ENCODE results near the gene NUP93. TPM values are rescaled to one million over a fixed set of nuclear protein-coding genes. Genes with fewer than 3 reads are reported as not detected.
A peak's percentile ranks its signal among the peaks of the same experiment; 100 is the strongest.

NUP93 gene
- total and polyA plus RNA-seq, 2 of the 8 experiments (the other 6 are each of a cell fraction or from before 2014, with no cell fraction given), result 147 to 201 TPM

GRCh38 chr16:56743840-56744239, 13.9 kb downstream of the NUP93 start:
- TF ChIP-seq MAX (IDR thresholded peaks at IDR 0.05) (no peak), CREB1 (IDR thresholded peaks at IDR 0.05) (0 out of 2 replicates have a peak, but pooled peaks have one; percentile 9), EP300 (IDR thresholded peaks at IDR 0.05; ENCODE audit: borderline replicate concordance in 1 of 2, low read depth in 2 of 2, low read length in 2 of 2) (no peak)
- no peak overlapping the region for H2BK5ac ChIP-seq (ENCODE audit: low read depth, low read length)
- H3K56ac ChIP-seq (replicated peaks; ENCODE audit: insufficient read length, low read depth, low read length), result no peak overlapping the region
- no peak for FAIRE-seq
- no peak overlapping the region for H3K4me3 ChIP-seq (ENCODE audit: extremely low read depth in 1 of 4, insufficient read depth in 2 of 4, low read depth in 3 of 4, low read length in 4 of 4)
- H2BK12ac ChIP-seq (ENCODE audit: low read depth, low read length), result no peak overlapping the region
- H2BK120ac ChIP-seq (replicated peaks; ENCODE audit: low read depth, low read length), result no peak overlapping the region
- H3K9ac ChIP-seq (replicated peaks in 1 of 4; ENCODE audit: extremely low read depth in 1 of 4, low read depth in 3 of 4, low read length in 3 of 4), result no peak overlapping the region
- H3K4ac ChIP-seq (replicated peaks; ENCODE audit: insufficient read length, low read depth, low read length), result no peak overlapping the region
- H3K4me2 ChIP-seq (ENCODE audit: insufficient read depth in 1 of 2, low read depth in 2 of 2, low read length in 2 of 2), result no peak overlapping the region; a peak in 1 of 4 replicates
- POLR2A ChIA-PET (ENCODE audit: partially characterized antibody), result interaction anchor here (1.1 kb wide), 1 partner anchor 226 kb away, joined by 3 read pairs; no protein-coding TSS in a partner anchor
- no peak overlapping the region for H4K8ac ChIP-seq (ENCODE audit: extremely low read depth, insufficient read depth, low read length)
- WGBS, 2 experiments (ENCODE audit: extremely low coverage in 1 of 2, insufficient coverage in 1 of 2, insufficient read length in 1 of 2, insufficient replicate concordance in 2 of 2, low coverage in 1 of 2, low lambda C conversion rate in 2 of 2, missing lambda C conversion rate in 1 of 2), result 89% methylated on average over 4 of the region's 4 CpGs; no CpG with 5 or more reads in 1 of the 2 experiments
- no peaks in the 10 kb centered on the region for H3K23me2 ChIP-seq (ENCODE audit: low read depth, low read length)
- no peak overlapping the region for H2AK5ac ChIP-seq (ENCODE audit: low read depth, low read length)
- H3K27ac ChIP-seq (ENCODE audit: low read depth, low read length), result no peak overlapping the region
- H2BK15ac ChIP-seq (ENCODE audit: low read length), result no peak overlapping the region
- peaks cover 21% of the 10 kb centered on the region for H3K79me1 ChIP-seq (ENCODE audit: low read depth, low read length)
- H4K5ac ChIP-seq (ENCODE audit: insufficient read length, low read depth, low read length), result no peak overlapping the region
- peaks cover 18 to 27% of the 10 kb centered on the region in 2 experiments for H4K20me1 ChIP-seq (replicated peaks in 1 of 2; ENCODE audit: control insufficient read depth in 1 of 2, insufficient read depth in 2 of 2, low read length in 2 of 2)
- peaks cover 5 to 76% of the 10 kb centered on the region in 2 experiments; a peak in 3 of 4 replicates for H3K79me2 ChIP-seq (ENCODE audit: control insufficient read depth in 1 of 2, insufficient read depth in 2 of 2, low read length in 2 of 2)
- H3K36me3 ChIP-seq (ENCODE audit: control insufficient read depth in 2 of 4, insufficient read depth in 4 of 4, low read length in 3 of 4), result peaks cover under 1 to 6% (median 2%) of the 10 kb centered on the region in 4 experiments; a peak in 3 of 8 replicates
- DNase-seq (ENCODE audit: low read depth in 1 of 2, low spot score in 2 of 2), result no peak
- no peaks in the 10 kb centered on the region for H3K27me3 ChIP-seq (replicated peaks in 1 of 4; ENCODE audit: control insufficient read depth in 3 of 4, extremely low read depth in 1 of 4, insufficient read depth in 3 of 4, low read length in 3 of 4)
- H4K91ac ChIP-seq (replicated peaks; ENCODE audit: insufficient read length, low read length), result no peak overlapping the region
- CTCF ChIA-PET (ENCODE audit: partially characterized antibody), result interaction anchor here (1.1 kb wide), 1 partner anchor 33 kb away, joined by 3 read pairs; no protein-coding TSS in a partner anchor
- H2BK20ac ChIP-seq (ENCODE audit: low read length), result no peak overlapping the region
- peaks cover 0 to 5% (median 4%) of the 10 kb centered on the region in 4 experiments; a peak in 3 of 7 replicates for H3K4me1 ChIP-seq (replicated peaks in 1 of 4; ENCODE audit: control insufficient read depth in 3 of 4, insufficient read depth in 4 of 4, low read length in 3 of 4)
- H3K9me3 ChIP-seq (ENCODE audit: insufficient read depth in 2 of 2, low read depth in 1 of 2, low read length in 1 of 2), result no peaks in the 10 kb centered on the region
- no peak overlapping the region for H3K14ac ChIP-seq (ENCODE audit: insufficient read length)
- H3K18ac ChIP-seq (ENCODE audit: extremely low read depth, low read length), result no peak overlapping the region
- no peak overlapping the region for H3K23ac ChIP-seq (ENCODE audit: insufficient read length)
- no peak overlapping the region for H2AFZ ChIP-seq (ENCODE audit: low read length)

Data from H1 (cell line).